OCI-LY7 (cell line): ENCODE results near the gene PLAAT5.
"Not testable (repeated sequence)": the region's sequence is repeated elsewhere in the genome, so short reads cannot be mapped to it uniquely, and the experiment has no call there.

Experiments
- CTCF ChIP-seq: fragments of 200-600 bp; sonication (generic); conservative IDR thresholded peaks from 2 replicates; pipeline ENCODE4 v1.5.1; 2014; ENCODE audit warnings: mild to moderate bottlenecking, antibody characterized with exemption, low read length, moderate library complexity, mixed read lengths
- EZH2phosphoT487 ChIP-seq: fragments of 200-600 bp; sonication (generic); IDR thresholded peaks from 2 replicates; pipeline ENCODE4 v1.6.1; 2018; ENCODE audit warnings: low read depth, borderline replicate concordance, mild to moderate bottlenecking, mixed run types, antibody characterized with exemption, low read length, moderate library complexity, mixed read lengths

GRCh38 chr11:63430731-63431130, 60.2 kb downstream of the PLAAT5 start:
- not testable (repeated sequence) for TF ChIP-seq CTCF, EZH2phosphoT487
